H9 (cell line): ENCODE results near the gene KLHL10. TPM values are rescaled to one million over a fixed set of nuclear protein-coding genes. Genes with fewer than 3 reads are reported as not detected.

Experiments
- DNase-seq: peaks from one replicate; pipeline ENCODE4 v3.0.0-alpha.2; 2017
- H2AFZ ChIP-seq: one replicate; pipeline ENCODE4 v1.6.1; 2013; ENCODE audit warnings: mild to moderate bottlenecking, low read length, control low read depth, moderate library complexity
- H2AK5ac ChIP-seq: 2 replicates; pipeline ENCODE4 v1.6.1; 2013; ENCODE audit warnings: low read length, control low read depth, mixed read lengths; ENCODE audit not compliant: insufficient read length
- H2BK120ac ChIP-seq: one replicate; pipeline ENCODE4 v1.6.1; 2013; ENCODE audit warnings: low read depth, mild to moderate bottlenecking, low read length, control low read depth, inconsistent platforms; ENCODE audit not compliant: poor library complexity, severe bottlenecking
- H2BK12ac ChIP-seq: 2 replicates; pipeline ENCODE4 v1.6.1; 2013; ENCODE audit warnings: low read length, control low read depth, mixed read lengths, low read depth; ENCODE audit not compliant: insufficient read length
- H2BK15ac ChIP-seq: 2 replicates; pipeline ENCODE4 v1.6.1; 2013; ENCODE audit warnings: low read depth, low read length, control low read depth
- H2BK20ac ChIP-seq: one replicate; pipeline ENCODE4 v1.6.1; 2013; ENCODE audit warnings: low read depth, mild to moderate bottlenecking, low read length, control low read depth, inconsistent platforms; ENCODE audit not compliant: poor library complexity, severe bottlenecking
- H2BK5ac ChIP-seq: 2 replicates; pipeline ENCODE4 v1.6.1; 2013; ENCODE audit warnings: low read length, control low read depth, mixed read lengths; ENCODE audit not compliant: insufficient read length
- H3K14ac ChIP-seq: 2 replicates; pipeline ENCODE4 v1.6.1; 2013; ENCODE audit warnings: low read length, control low read depth; ENCODE audit not compliant: insufficient read depth
- H3K18ac ChIP-seq: 2 replicates; pipeline ENCODE4 v1.6.1; 2013; ENCODE audit warnings: low read depth, mild to moderate bottlenecking, mixed read lengths, low read length, control low read depth; ENCODE audit not compliant: insufficient read length
- H3K23ac ChIP-seq: 2 replicates; pipeline ENCODE4 v1.6.1; 2013; ENCODE audit warnings: low read length, control low read depth, mixed read lengths, low read depth; ENCODE audit not compliant: insufficient read length
- H3K23me2 ChIP-seq: 2 replicates; pipeline ENCODE4 v1.6.1; 2013; ENCODE audit warnings: low read depth, mild to moderate bottlenecking, mixed read lengths, low read length, control low read depth; ENCODE audit not compliant: insufficient read length, poor library complexity, severe bottlenecking
- H3K27ac ChIP-seq: 2 replicates; pipeline ENCODE4 v1.5.1; 2013; ENCODE audit warnings: low read length, control low read depth, mixed read lengths, low read depth; ENCODE audit not compliant: insufficient read length
- H3K27me3 ChIP-seq: 2 replicates; pipeline ENCODE4 v1.6.1; 2013; ENCODE audit warnings: low read length, control low read depth, inconsistent platforms; ENCODE audit not compliant: insufficient read depth
- H3K4ac ChIP-seq: 2 replicates; pipeline ENCODE4 v1.6.1; 2013; ENCODE audit warnings: low read depth, mild to moderate bottlenecking, control low read depth, inconsistent platforms, low read length, moderate library complexity
- H3K4me1 ChIP-seq: 2 replicates; pipeline ENCODE4 v1.6.1; 2013; ENCODE audit warnings: low read length, control low read depth, inconsistent platforms; ENCODE audit not compliant: insufficient read depth
- H3K4me2 ChIP-seq: 2 replicates; pipeline ENCODE4 v1.6.1; 2013; ENCODE audit warnings: low read length, control low read depth, mixed read lengths; ENCODE audit not compliant: insufficient read length, insufficient read depth
- H3K56ac ChIP-seq: 2 replicates; pipeline ENCODE4 v1.6.1; 2013; ENCODE audit warnings: low read depth, mild to moderate bottlenecking, mixed read lengths, low read length, control low read depth; ENCODE audit not compliant: insufficient read length
- H3K79me1 ChIP-seq: 2 replicates; pipeline ENCODE4 v1.6.1; 2013; ENCODE audit warnings: low read depth, mild to moderate bottlenecking, moderate library complexity, low read length, control low read depth, inconsistent platforms; ENCODE audit not compliant: insufficient read depth, poor library complexity, severe bottlenecking
- H3K79me2 ChIP-seq: 2 replicates; pipeline ENCODE4 v1.6.1; 2013; ENCODE audit warnings: low read length, control low read depth, inconsistent platforms; ENCODE audit not compliant: insufficient read depth
- H3K9ac ChIP-seq: 2 replicates; pipeline ENCODE4 v1.6.1; 2013; ENCODE audit warnings: low read length, control low read depth, mixed read lengths; ENCODE audit not compliant: insufficient read length; ENCODE audit errors: extremely low read depth
- H3K9me3 ChIP-seq: one replicate; pipeline ENCODE4 v1.6.1; 2013; ENCODE audit warnings: low read depth, low read length, inconsistent platforms; ENCODE audit not compliant: control insufficient read depth
- H3T11ph ChIP-seq: one replicate; pipeline ENCODE4 v1.6.1; 2013; ENCODE audit warnings: mild to moderate bottlenecking, low read length, control low read depth, inconsistent platforms
- H4K20me1 ChIP-seq: one replicate; pipeline ENCODE4 v1.6.1; 2013; ENCODE audit not compliant: control insufficient read depth, insufficient read length, insufficient read depth
- H4K5ac ChIP-seq: 2 replicates; pipeline ENCODE4 v1.6.1; 2013; ENCODE audit warnings: low read depth, mild to moderate bottlenecking, mixed read lengths, low read length, control low read depth; ENCODE audit not compliant: insufficient read length
- H4K8ac ChIP-seq: replicated peaks from 2 replicates; pipeline ENCODE4 v1.6.1; 2013; ENCODE audit warnings: low read length, control low read depth, mixed read lengths, low read depth; ENCODE audit not compliant: insufficient read length
- H4K91ac ChIP-seq: 2 replicates; pipeline ENCODE4 v1.6.1; 2013; ENCODE audit warnings: low read depth, mild to moderate bottlenecking, moderate library complexity, mixed read lengths, low read length, control low read depth; ENCODE audit not compliant: insufficient read length
- H3K27ac Mint-ChIP-seq, 3 experiments: 2 replicates in 2 of 3; 3 replicates in 1 of 3; pipeline ENCODE4 v1.8.0; 2020 to 2021; ENCODE audit warnings: mixed read lengths in 3 of 3, mild to moderate bottlenecking in 1 of 3, moderate library complexity in 1 of 3
- H3K27me3 Mint-ChIP-seq: 2 replicates; pipeline ENCODE4 v1.8.0; 2021; ENCODE audit warnings: low read depth, mild to moderate bottlenecking, moderate library complexity, mixed read lengths
- H3K36me3 Mint-ChIP-seq, 3 experiments: 2 replicates in 2 of 3; 3 replicates in 1 of 3; pipeline ENCODE4 v1.8.0; 2020 to 2021; ENCODE audit warnings: low read depth in 3 of 3, mixed read lengths in 3 of 3; ENCODE audit not compliant: insufficient read depth in 1 of 3
- H3K4me1 Mint-ChIP-seq, 2 experiments: 2 replicates each; pipeline ENCODE4 v1.8.0; 2020; ENCODE audit warnings: mixed read lengths in 2 of 2
- H3K4me3 Mint-ChIP-seq, 2 experiments: 2 replicates in 1 of 2; 3 replicates in 1 of 2; pipeline ENCODE4 v1.8.0; 2020 to 2021; ENCODE audit warnings: mild to moderate bottlenecking in 2 of 2, mixed read lengths in 2 of 2, moderate library complexity in 1 of 2
- H3K9me3 Mint-ChIP-seq, 2 experiments: 2 replicates in 1 of 2; 3 replicates in 1 of 2; pipeline ENCODE4 v1.8.0; 2020; ENCODE audit warnings: mild to moderate bottlenecking in 2 of 2, mixed read lengths in 2 of 2, moderate library complexity in 1 of 2
- CTCF ChIP-seq: fragments of 200-600 bp; sonication (generic); conservative IDR thresholded peaks from 3 replicates; pipeline ENCODE4 v1.8.0; 2021; ENCODE audit warnings: antibody characterized with exemption, mild to moderate bottlenecking
- WGBS: extraction: QIAGEN DNeasy Blood & Tissue Kit; methylation state at CpG from one replicate; pipeline ENCODE4 v1.1.7; 2013; ENCODE audit warnings: missing lambda C conversion rate, low lambda C conversion rate, mixed read lengths; ENCODE audit not compliant: insufficient read length; ENCODE audit errors: extremely low coverage; 5-methylcytosine and 5-hydroxymethylcytosine counted together
- total RNA-seq: library from RNA; stranded (reverse); gene quantifications from 2 replicates; pipeline ENCODE4 v1.2.1, GENCODE V29; 2021

Gene KLHL10
- total RNA-seq, 1 experiment from 2014 or later = 0.46 TPM

- H3K23me2 ChIP-seq = no peaks in the 10 kb centered on the region
- H3K14ac ChIP-seq = no peak overlapping the region
- no peak overlapping the region for H2BK12ac ChIP-seq
- H3K27ac ChIP-seq = no peak overlapping the region
- no peak for DNase-seq
- no peak overlapping the region for H2BK5ac ChIP-seq
- no peak overlapping the region for H4K5ac ChIP-seq
- H3K4me2 ChIP-seq = no peak overlapping the region
- H3K18ac ChIP-seq = no peak overlapping the region
- H3K4me1 ChIP-seq = no peaks in the 10 kb centered on the region
- H2BK120ac ChIP-seq = no peak overlapping the region
- no peak overlapping the region for H3K23ac ChIP-seq
- no peak overlapping the region for H3K56ac ChIP-seq
- no peaks in the 10 kb centered on the region for H3K79me2 ChIP-seq
- Mint-ChIP-seq H3K36me3 (peaks cover 17 to 57% (median 48%) of the 10 kb centered on the region in 3 experiments; a peak in 6 of 7 replicates), H3K27ac (peak overlapping the region; percentile 45 to 72 (median 64); a peak in 4 of 7 replicates), H3K4me3 (no peak overlapping the region; a peak in 1 of 5 replicates), H3K4me1 (peaks cover 8 to 18% of the 10 kb centered on the region in 2 experiments; a peak in 3 of 4 replicates), H3K27me3 (no peaks in the 10 kb centered on the region), H3K9me3 (no peaks in the 10 kb centered on the region)
- H3K79me1 ChIP-seq = no peaks in the 10 kb centered on the region
- no peak overlapping the region for H3T11ph ChIP-seq
- H2BK20ac ChIP-seq = no peak overlapping the region
- no peak overlapping the region for H3K4ac ChIP-seq
- H4K91ac ChIP-seq = no peak overlapping the region
- H4K8ac ChIP-seq = no peak overlapping the region
- H2AFZ ChIP-seq = no peak overlapping the region
- TF ChIP-seq CTCF = no peak
- H3K27me3 ChIP-seq = no peaks in the 10 kb centered on the region
- no peak overlapping the region for H2AK5ac ChIP-seq
- H4K20me1 ChIP-seq = no peaks in the 10 kb centered on the region
- no CpG with 5 or more reads among the region's 7 CpGs for WGBS
- no peak overlapping the region for H2BK15ac ChIP-seq
- H3K9ac ChIP-seq = no peak overlapping the region
- H3K9me3 ChIP-seq = no peaks in the 10 kb centered on the region
These were observed 14.0 kb upstream of the KLHL10 start for GRCh38 chr17:41823580-41823979.
